ENCODE data around the gene HOTAIR.

HOTAIR gene

GRCh38 chr12:54010972-54011664 lies 36.4 kb upstream of the HOTAIR start:
- DNase-seq (ENCODE audit: low read depth) = no peak
- TF ChIP-seq CTCF (IDR thresholded peaks at IDR 0.05; ENCODE audit: low read depth, low read length, missing control alignments) = no peak
- in situ Hi-C loops (cut with HindIII; ENCODE audit: low sequenced_read_pairs) = no loop called here
- H3K4me3 ChIP-seq (ENCODE audit: low read depth, low read length) = no peak overlapping the region

GRCh38 chr12:54010053-54010971 lies 35.6 kb upstream of the HOTAIR start:
- TF ChIP-seq CTCF (IDR thresholded peaks at IDR 0.05; ENCODE audit: low read depth, low read length, missing control alignments) = no peak
- no peak overlapping the region for H3K4me3 ChIP-seq (ENCODE audit: low read depth, low read length)
- in situ Hi-C loops (cut with HindIII; ENCODE audit: low sequenced_read_pairs) = no loop called here
- no peak for DNase-seq (ENCODE audit: low read depth)

- in situ Hi-C loops (cut with HindIII; ENCODE audit: low sequenced_read_pairs) = no loop called here
- DNase-seq (ENCODE audit: low read depth) = no peak
- no peak overlapping the region for H3K4me3 ChIP-seq (ENCODE audit: low read depth, low read length)
- TF ChIP-seq CTCF (IDR thresholded peaks at IDR 0.05; ENCODE audit: low read depth, low read length, missing control alignments) = no peak
Measured at GRCh38 chr12:54009171-54010052, 34.7 kb upstream of the HOTAIR start.

GRCh38 chr12:54008260-54008552 lies 33.5 kb upstream of the HOTAIR start:
- H3K4me3 ChIP-seq (ENCODE audit: low read depth, low read length) = no peak overlapping the region
- in situ Hi-C loops (cut with HindIII; ENCODE audit: low sequenced_read_pairs) = no loop called here
- DNase-seq (ENCODE audit: low read depth) = no peak
- no peak for TF ChIP-seq CTCF (IDR thresholded peaks at IDR 0.05; ENCODE audit: low read depth, low read length, missing control alignments)

- TF ChIP-seq CTCF (IDR thresholded peaks at IDR 0.05; ENCODE audit: low read depth, low read length, missing control alignments) = no peak
- in situ Hi-C loops (cut with HindIII; ENCODE audit: low sequenced_read_pairs) = no loop called here
- no peak overlapping the region for H3K4me3 ChIP-seq (ENCODE audit: low read depth, low read length)
- no peak for DNase-seq (ENCODE audit: low read depth)
Measured at GRCh38 chr12:54007538-54008259, 32.9 kb upstream of the HOTAIR start.
